Superior temporal gyrus (tissue), 1 donor: ENCODE measurements around the gene LRAT.

Source experiments
- DNase-seq: peaks from one replicate; pipeline ENCODE4 v3.0.0-alpha.2; 2016; ENCODE audit errors: extremely low spot score

LRAT gene

GRCh38 chr4:154760895-154761294, 17.1 kb downstream of the LRAT start:
- no peak for DNase-seq

GRCh38 chr4:154778264-154778663, 34.5 kb downstream of the LRAT start:
- DNase-seq: no peak

DNA sequence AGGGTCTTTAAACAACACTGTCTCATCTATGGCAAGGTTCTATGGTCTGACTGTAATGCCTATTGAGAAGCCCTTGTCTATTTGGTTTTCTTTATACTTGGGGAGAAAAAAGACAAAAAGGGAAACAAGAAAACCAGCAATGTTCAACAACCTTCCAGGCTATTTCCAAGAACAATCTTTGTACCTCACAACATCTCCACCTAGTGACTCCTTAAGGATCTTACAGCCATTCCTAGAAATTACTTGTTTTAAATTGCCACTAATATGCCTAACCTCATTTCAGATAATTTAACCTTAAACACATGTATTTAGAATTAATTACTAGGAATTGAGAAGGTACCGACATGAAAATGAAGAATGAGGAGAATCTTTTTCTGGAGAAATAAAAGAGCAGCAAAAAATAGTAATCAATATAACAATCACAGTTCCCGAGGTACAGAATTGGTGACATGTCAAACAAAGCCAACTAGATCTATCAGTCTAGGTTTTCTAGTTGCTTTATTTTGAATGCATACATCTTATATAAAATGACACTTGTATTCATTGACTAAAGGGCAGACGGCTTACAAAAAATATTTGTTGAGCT, 35.7 kb downstream of the LRAT start:
- peak; percentile 67 for DNase-seq

GRCh38 chr4:154781126-154781982, 37.6 kb downstream of the LRAT start, which contains the start of gene RBM46:
TSS of gene RBM46 (plus strand) at chr4:154781272. CDS start at chr4:154796753, 15,481 bp downstream.
- DNase-seq: no peak

DNA sequence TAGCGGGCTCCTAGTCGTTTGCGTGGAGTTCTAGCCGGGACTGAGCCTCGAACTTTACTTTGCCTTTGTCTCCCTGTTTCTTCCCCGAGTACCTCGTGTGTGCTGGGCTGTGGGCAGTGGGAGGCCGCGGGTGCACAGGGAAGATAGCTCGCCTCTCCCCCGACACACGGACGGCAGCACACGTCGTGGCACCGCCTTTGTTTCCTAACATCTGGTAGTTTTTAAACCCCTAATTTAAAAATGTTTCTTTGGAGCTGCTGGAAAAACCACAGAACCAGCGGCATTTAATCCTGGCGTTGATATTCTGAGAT, 38.1 kb downstream of the LRAT start:
- DNase-seq: no peak
